K562 (cell line): ENCODE data around the gene RPTOR. TPM values are rescaled to one million over a fixed set of nuclear protein-coding genes. Genes with fewer than 3 reads are reported as not detected.

Experiments
- ATAC-seq: fragments of 200-7000 bp; cut with Tn5 transposase; 3 replicates; pipeline ENCODE4 v1.9.1; 2020; ENCODE audit warnings: moderate library complexity
- BruUV-seq: library from RNA; stranded (reverse); fragments of 400-500 nt; replicated peaks from 2 replicates; lab custom pipeline; 2021; lab: Mats Ljungman, UMichigan
- CTCF ChIA-PET: fragments of 300-600 bp; formaldehyde crosslinking; extraction: SDS; loops from one replicate; lab custom pipeline; 2021; ENCODE audit warnings: low intra/inter-chr PET ratio; lab: Yijun Ruan, JAX
- POLR2A ChIA-PET: fragments of 300-600, 350-650 bp; sonication (Branson Sonifier 250); formaldehyde crosslinking; extraction: SDS; loops from one replicate; lab custom pipeline; 2021; ENCODE audit warnings: antibody characterized with exemption, inconsistent platforms; lab: Yijun Ruan, JAX
- DNase-seq, 4 experiments: peaks; one replicate each; pipeline versions ENCODE4 v3.0.0 to v3.0.0-alpha.2; 2011 to 2018; ENCODE audit warnings: low spot score in 3 of 4, mixed read lengths in 3 of 4; ENCODE audit errors: extremely low read depth in 1 of 4
- FAIRE-seq: peaks from 2 replicates; lab custom pipeline; 2011; peaks lifted over from hg19 to GRCh38; lab: Jason Lieb, UNC
- H2AFZ ChIP-seq: 2 replicates; pipeline ENCODE4 v1.6.0; 2011; ENCODE audit warnings: low read depth, low read length, control low read depth, inconsistent platforms
- H3K27ac ChIP-seq: fragments of 200-600 bp; 3 replicates; pipeline ENCODE4 v1.8.0; 2011; ENCODE audit warnings: low read depth, mild to moderate bottlenecking, control low read depth, inconsistent platforms, low read length, moderate library complexity, mixed read lengths; ENCODE audit errors: extremely low read depth
- H3K27me3 ChIP-seq, 2 experiments: fragments of 300-600 bp in 1 of 2; 2 replicates in 1 of 2; 3 replicates in 1 of 2; pipeline versions ENCODE4 v1.6.0 to v1.8.0; 2011; ENCODE audit warnings: inconsistent platforms in 2 of 2, low read length in 2 of 2, mild to moderate bottlenecking in 1 of 2, mixed read lengths in 1 of 2, moderate library complexity in 1 of 2; ENCODE audit not compliant: control insufficient read depth in 2 of 2, insufficient read depth in 2 of 2
- H3K36me3 ChIP-seq: fragments of 300-600 bp; 3 replicates; pipeline ENCODE4 v1.8.0; 2011; ENCODE audit warnings: mild to moderate bottlenecking, low read length, inconsistent platforms; ENCODE audit not compliant: control insufficient read depth, insufficient read depth
- H3K4me1 ChIP-seq, 2 experiments: fragments of 200-600 bp in 1 of 2; replicated peaks in 1 of 2; 2 replicates in 1 of 2; 3 replicates in 1 of 2; pipeline versions ENCODE4 v1.5.1 to v1.8.0; 2011; ENCODE audit warnings: inconsistent platforms in 2 of 2, low read length in 2 of 2, mild to moderate bottlenecking in 1 of 2, mixed read lengths in 1 of 2, moderate library complexity in 1 of 2; ENCODE audit not compliant: control insufficient read depth in 2 of 2, insufficient read depth in 2 of 2
- H3K4me2 ChIP-seq: 2 replicates; pipeline ENCODE4 v1.6.1; 2011; ENCODE audit warnings: low read length, control low read depth, inconsistent platforms, mixed read lengths; ENCODE audit not compliant: insufficient read depth
- H3K4me3 ChIP-seq: fragments of 200-600 bp; sonication (generic), shearing (Covaris generic); 2 replicates; pipeline ENCODE4 v1.5.1; 2016; ENCODE audit warnings: control low read depth, inconsistent platforms
- H3K79me2 ChIP-seq: fragments of 200-600 bp; 3 replicates; pipeline ENCODE4 v1.8.0; 2011; ENCODE audit warnings: low read length, inconsistent platforms; ENCODE audit not compliant: control insufficient read depth, insufficient read depth
- H3K9ac ChIP-seq, 2 experiments: 2 replicates each; pipeline versions ENCODE4 v1.6.0 to v1.6.1; 2011; ENCODE audit warnings: low read depth in 2 of 2, low read length in 2 of 2, control low read depth in 1 of 2, inconsistent platforms in 1 of 2, mild to moderate bottlenecking in 1 of 2, mixed read lengths in 1 of 2; ENCODE audit not compliant: insufficient read depth in 1 of 2
- H3K9me1 ChIP-seq: one replicate; pipeline ENCODE4 v1.6.0; 2011; ENCODE audit warnings: inconsistent platforms, mild to moderate bottlenecking, low read length, moderate library complexity; ENCODE audit not compliant: control insufficient read depth, insufficient read depth
- H3K9me3 ChIP-seq: replicated peaks from 2 replicates; pipeline ENCODE4 v1.5.1; 2011; ENCODE audit warnings: low read depth, low read length, inconsistent platforms; ENCODE audit not compliant: control insufficient read depth, insufficient read depth
- H4K20me1 ChIP-seq: replicated peaks from 2 replicates; pipeline ENCODE4 v1.6.1; 2011; ENCODE audit warnings: low read length, inconsistent platforms, mixed read lengths; ENCODE audit not compliant: control insufficient read depth, insufficient read depth
- AFF4 ChIP-seq: sonication (generic); formaldehyde crosslinking; IDR thresholded peaks from 2 replicates; pipeline ENCODE4 v1.8.0; 2023; ENCODE audit warnings: mild to moderate bottlenecking, missing genetic modification reagents
- FOXK1 ChIP-seq: sonication (generic); formaldehyde crosslinking; IDR thresholded peaks from 2 replicates; pipeline ENCODE4 v1.8.0; 2022; ENCODE audit warnings: missing genetic modification reagents, mild to moderate bottlenecking, borderline replicate concordance
- RBM22 ChIP-seq: fragments of 200-400 bp; formaldehyde crosslinking; IDR thresholded peaks from 2 replicates; pipeline ENCODE4 v1.6.1; 2018; ENCODE audit warnings: low read length, low read depth; ENCODE audit not compliant: poor library complexity, severe bottlenecking
- ZFPM2 ChIP-seq: fragments of 250-450 bp; sonication (Bioruptor Pico); IDR thresholded peaks from 2 replicates; pipeline ENCODE4 v1.5.1; 2022; ENCODE audit warnings: mild to moderate bottlenecking
- ZNF316 ChIP-seq: fragments of 450-650 bp; IDR thresholded peaks from 2 replicates; pipeline ENCODE4 v1.6.1; 2016
- WGBS: fragments of 100-300 bp; shearing (Covaris generic); methylation state at CpG from one replicate; pipeline ENCODE4 v1.1.6; 2016; ENCODE audit warnings: low coverage, mixed read lengths; ENCODE audit not compliant: insufficient coverage; ENCODE audit errors: missing lambda C conversion rate; 5-methylcytosine and 5-hydroxymethylcytosine counted together
- in situ Hi-C: fragments of 300-500 bp; cut with MboI; formaldehyde crosslinking; loops from 4 replicates; pipeline ENCODE4 v1.15.0; 2018; ENCODE audit warnings: inconsistent platforms, mixed read lengths
- intact Hi-C: fragments of 100-400 bp; cut with micrococcal nuclease; formaldehyde crosslinking; loops from 2 replicates; pipeline ENCODE4 v1.14.2; 2022
- polyA plus RNA-seq, 8 experiments: library from polyadenylated mRNA; depleted of rRNA in 4 of 8; stranded (reverse) in 5 of 8; unstranded in 3 of 8; fragments of >200 nt; fragmentation: Nextera tagmentation in 2 of 8; fragmentation: Illumina TruSeq in 1 of 8; extraction: Ambion mirVana in 2 of 8; extraction: Trizol in 1 of 8; gene quantifications; 2 replicates each; pipeline versions ENCODE4 v1.2.1 to v1.2.3, GENCODE V29; 2011 to 2014; ENCODE audit warnings: inconsistent platforms in 1 of 8, missing spikeins in 1 of 8
- total RNA-seq, 7 experiments: library from RNA; depleted of rRNA in 6 of 7; stranded (reverse); fragments of >200 nt in 6 of 7; fragmentation: Illumina TruSeq in 2 of 7; extraction: Trizol in 2 of 7; gene quantifications; 2 replicates each; pipeline versions ENCODE4 v1.2.1 to v1.2.3, GENCODE V29; 2011 to 2021; ENCODE audit warnings: low replicate concordance in 1 of 7

The RPTOR gene
- total and polyA plus RNA-seq, 9 of the 15 experiments (the other 6 are each of a cell fraction or from before 2014, with no cell fraction given), result 0.24 to 54.1 (median 10.2) TPM

GRCh38 chr17:80668375-80669148 is 123.9 kb downstream of the RPTOR start:
- no peak overlapping the region for H3K4me3 ChIP-seq
- peaks cover 4% of the 10 kb centered on the region for H3K9me1 ChIP-seq
- 0 out of 3 replicates have a peak, but pooled peaks cover 7% of the 10 kb centered on the region for H3K36me3 ChIP-seq
- ChIA-PET CTCF (interaction anchor here (0.7 kb wide), 1 partner anchor 21 kb away, joined by 3 read pairs; no protein-coding TSS in a partner anchor), POLR2A (interaction anchor here (1.2 kb wide), 1 partner anchor 12 kb away, joined by 3 read pairs; no protein-coding TSS in a partner anchor)
- no peak for TF ChIP-seq ZFPM2 (CRISPR knock-in tag)
- TF ChIP-seq ZNF316, result peak; percentile 18; the same call in 1 of the 2 replicates
- no peak for TF ChIP-seq AFF4 (CRISPR knock-in tag)
- peak; percentile 49 for TF ChIP-seq RBM22
- no peak for TF ChIP-seq FOXK1 (CRISPR knock-in tag)
- H2AFZ ChIP-seq, result no peak overlapping the region
- H3K27ac ChIP-seq, result no peak overlapping the region
- H4K20me1 ChIP-seq, result peaks cover 9% of the 10 kb centered on the region
- intact Hi-C loops, result no loop called here
- BruUV-seq, result no TSS peak
- H3K27me3 ChIP-seq, result no peaks in the 10 kb centered on the region
- no peaks in the 10 kb centered on the region for H3K9me3 ChIP-seq
- no peak overlapping the region for H3K9ac ChIP-seq
- no peak for ATAC-seq
- in situ Hi-C loops, result no loop called here
- peaks cover 14 to 16% of the 10 kb centered on the region in 2 experiments for H3K4me1 ChIP-seq
- 89% methylated on average over 19 of the region's 20 CpGs for WGBS
- no peak overlapping the region for H3K4me2 ChIP-seq
- peaks cover 38% of the 10 kb centered on the region for H3K79me2 ChIP-seq
- DNase-seq, result no peak
- FAIRE-seq, result no peak
